SJSA1 (cell line): Measurements from ENCODE around the gene UBE2S. TPM values are rescaled to one million over a fixed set of nuclear protein-coding genes. Genes with fewer than 3 reads are reported as not detected.
A peak's percentile ranks its signal among the peaks of the same experiment; 100 is the strongest.

Experiments
- DNase-seq, 2 experiments: peaks; one replicate each; pipeline ENCODE4 v3.0.0-alpha.2; 2015 to 2020; ENCODE audit warnings: low spot score in 2 of 2, low read depth in 1 of 2
- H3K27ac ChIP-seq: fragments of 250-450 bp; sonication (Bioruptor Pico); 2 replicates; pipeline ENCODE4 v1.5.1; 2020; ENCODE audit warnings: mild to moderate bottlenecking, moderate library complexity
- H3K27me3 ChIP-seq: fragments of 250-450 bp; sonication (Bioruptor Pico); replicated peaks from 2 replicates; pipeline ENCODE4 v1.5.1; 2020; ENCODE audit warnings: mild to moderate bottlenecking, moderate library complexity
- H3K36me3 ChIP-seq: fragments of 250-450 bp; sonication (Bioruptor Pico); 2 replicates; pipeline ENCODE4 v1.5.1; 2020; ENCODE audit warnings: mild to moderate bottlenecking
- H3K4me1 ChIP-seq: fragments of 250-450 bp; sonication (Bioruptor Pico); replicated peaks from 2 replicates; pipeline ENCODE4 v1.6.1; 2021; ENCODE audit warnings: mild to moderate bottlenecking
- H3K4me3 ChIP-seq: fragments of 250-450 bp; sonication (Bioruptor Pico); 2 replicates; pipeline ENCODE4 v1.5.1; 2020; ENCODE audit warnings: mild to moderate bottlenecking
- H3K9me3 ChIP-seq: fragments of 250-450 bp; sonication (Bioruptor Pico); replicated peaks from 2 replicates; pipeline ENCODE4 v1.5.1; 2020; ENCODE audit warnings: mild to moderate bottlenecking
- total RNA-seq: library from RNA; depleted of rRNA; stranded (reverse); fragments of >200 nt; shearing (Covaris generic); gene quantifications from 2 replicates; pipeline ENCODE4 v1.2.3, GENCODE V29; 2014

UBE2S gene
- total RNA-seq, 1 experiment from 2014 or later: 509 TPM

DNA sequence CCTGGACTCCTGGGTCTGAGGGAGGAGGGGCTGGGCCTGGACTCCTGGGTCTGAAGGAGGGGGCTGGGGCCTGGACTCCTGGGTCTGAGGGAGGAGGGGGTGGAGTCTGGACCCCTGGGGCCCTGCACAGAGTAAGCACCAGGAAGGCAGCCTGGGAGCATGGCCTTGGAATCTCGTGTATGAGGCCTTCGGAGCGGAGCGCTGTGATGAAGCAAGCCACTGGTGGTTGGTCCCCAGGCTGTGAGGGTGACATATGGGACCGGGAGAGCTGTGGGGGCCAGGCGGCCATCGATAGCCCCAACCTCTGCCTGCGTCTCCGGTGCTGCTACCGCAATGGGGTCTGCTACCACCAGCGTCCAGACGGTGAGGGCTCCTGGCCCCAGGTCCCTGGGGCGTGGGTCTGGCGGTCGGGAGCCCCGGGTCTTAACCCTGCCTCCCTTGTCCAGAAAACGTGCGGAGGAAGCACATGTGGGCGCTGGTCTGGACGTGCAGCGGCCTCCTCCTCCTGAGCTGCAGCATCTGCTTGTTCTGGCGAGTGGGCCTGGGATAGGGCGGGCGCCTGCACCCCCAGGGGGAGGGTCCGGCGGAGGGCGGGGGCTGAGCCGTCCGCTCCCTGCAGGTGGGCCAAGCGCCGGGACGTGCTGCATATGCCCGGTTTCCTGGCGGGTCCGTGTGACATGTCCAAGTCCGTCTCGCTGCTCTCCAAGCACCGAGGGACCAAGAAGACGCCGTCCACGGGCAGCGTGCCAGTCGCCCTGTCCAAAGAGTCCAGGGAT is 30.0 kb downstream of the UBE2S start:
- Histone ChIP-seq H3K27ac (no peak overlapping the region), H3K4me1 (peaks cover 20% of the 10 kb centered on the region), H3K27me3 (no peaks in the 10 kb centered on the region), H3K36me3 (no peaks in the 10 kb centered on the region), H3K9me3 (no peaks in the 10 kb centered on the region), H3K4me3 (no peak overlapping the region)
- no peak for DNase-seq

DNA sequence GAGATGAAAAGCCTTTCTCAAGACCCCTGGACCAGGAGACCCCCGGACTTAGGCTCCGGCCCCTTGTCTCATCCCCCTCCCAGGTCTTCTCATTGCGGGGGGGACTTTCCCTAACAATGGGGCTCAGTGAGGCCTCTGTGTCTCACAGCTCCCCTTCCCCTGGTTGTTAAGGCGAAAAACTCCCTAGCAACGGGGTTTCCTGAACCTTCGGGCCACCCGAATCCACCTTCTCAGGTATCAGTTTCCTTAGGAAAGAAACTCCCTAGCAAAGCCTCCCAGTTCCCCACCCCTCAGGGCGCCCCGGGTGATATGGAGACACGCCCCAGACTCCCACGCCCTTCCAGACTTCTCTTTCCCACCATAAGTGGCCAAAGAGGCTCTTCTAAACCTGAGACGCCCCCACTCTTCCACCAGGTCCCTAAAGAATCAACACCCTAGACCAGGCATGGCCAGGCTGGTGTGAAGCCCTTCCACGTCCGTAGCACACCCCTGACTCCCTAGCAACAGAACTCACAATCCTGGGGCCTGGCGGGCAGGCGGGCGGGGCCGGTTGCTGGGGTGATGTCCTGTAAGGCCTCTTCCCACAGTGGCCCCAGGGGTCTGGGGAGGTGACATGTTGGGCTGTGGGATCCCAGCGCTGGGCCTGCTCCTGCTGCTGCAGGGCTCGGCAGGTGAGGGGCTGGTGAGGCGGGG is 31.2 kb downstream of the UBE2S start, which contains the start of gene TMEM190:
TMEM190 (plus strand) TSS at position 586 of the 693 bp plus-strand sequence; CDS start at position 614, 28 bp downstream.
- H3K4me3 ChIP-seq: no peak within 1 kb of the TSS
- H3K9me3 ChIP-seq: no peaks in the 10 kb centered on the region
- H3K27me3 ChIP-seq: no peaks in the 10 kb centered on the region
- DNase-seq: no peak
- no peak within 1 kb of the TSS for H3K27ac ChIP-seq
- no peaks in the 10 kb centered on the region for H3K36me3 ChIP-seq
- peaks cover 32% of the 10 kb centered on the region for H3K4me1 ChIP-seq

GRCh38 chr19:55373993-55374757 is 33.4 kb downstream of the UBE2S start:
- no peaks in the 10 kb centered on the region for H3K27me3 ChIP-seq
- H3K4me3 ChIP-seq: no peak overlapping the region
- H3K27ac ChIP-seq: peak overlapping the region; percentile 92
- peaks cover 7% of the 10 kb centered on the region for H3K36me3 ChIP-seq
- H3K4me1 ChIP-seq: peaks cover 48% of the 10 kb centered on the region
- DNase-seq: peak; percentile 86 to 94
- H3K9me3 ChIP-seq: no peaks in the 10 kb centered on the region

GRCh38 chr19:55373306-55373992 is 34.1 kb downstream of the UBE2S start:
- Histone ChIP-seq H3K36me3 (peaks cover 14% of the 10 kb centered on the region), H3K27me3 (no peaks in the 10 kb centered on the region), H3K4me3 (no peak overlapping the region), H3K4me1 (peaks cover 55% of the 10 kb centered on the region), H3K27ac (peak overlapping the region; percentile 92), H3K9me3 (no peaks in the 10 kb centered on the region)
- DNase-seq: peak in 1 of 2 experiments; percentile 38

GRCh38 chr19:55372316-55373081 is 35.1 kb downstream of the UBE2S start:
- H3K27me3 ChIP-seq: no peaks in the 10 kb centered on the region
- H3K36me3 ChIP-seq: peaks cover 24% of the 10 kb centered on the region
- DNase-seq: peak; percentile 93 to 95
- H3K4me1 ChIP-seq: peaks cover 58% of the 10 kb centered on the region
- no peaks in the 10 kb centered on the region for H3K9me3 ChIP-seq
- no peak overlapping the region for H3K4me3 ChIP-seq
- H3K27ac ChIP-seq: peak overlapping the region; percentile 76

GRCh38 chr19:55370305-55370988 is 37.1 kb downstream of the UBE2S start, which contains the start of gene IL11:
Gene IL11, minus strand, starts transcription at chr19:55370463. Its CDS starts 153 bp downstream, at chr19:55370310.
- peak within 1 kb of the TSS; percentile 88 for H3K4me3 ChIP-seq
- peak within 1 kb of the TSS; percentile 71 for H3K27ac ChIP-seq
- DNase-seq: peak; percentile 85 to 90

DNA sequence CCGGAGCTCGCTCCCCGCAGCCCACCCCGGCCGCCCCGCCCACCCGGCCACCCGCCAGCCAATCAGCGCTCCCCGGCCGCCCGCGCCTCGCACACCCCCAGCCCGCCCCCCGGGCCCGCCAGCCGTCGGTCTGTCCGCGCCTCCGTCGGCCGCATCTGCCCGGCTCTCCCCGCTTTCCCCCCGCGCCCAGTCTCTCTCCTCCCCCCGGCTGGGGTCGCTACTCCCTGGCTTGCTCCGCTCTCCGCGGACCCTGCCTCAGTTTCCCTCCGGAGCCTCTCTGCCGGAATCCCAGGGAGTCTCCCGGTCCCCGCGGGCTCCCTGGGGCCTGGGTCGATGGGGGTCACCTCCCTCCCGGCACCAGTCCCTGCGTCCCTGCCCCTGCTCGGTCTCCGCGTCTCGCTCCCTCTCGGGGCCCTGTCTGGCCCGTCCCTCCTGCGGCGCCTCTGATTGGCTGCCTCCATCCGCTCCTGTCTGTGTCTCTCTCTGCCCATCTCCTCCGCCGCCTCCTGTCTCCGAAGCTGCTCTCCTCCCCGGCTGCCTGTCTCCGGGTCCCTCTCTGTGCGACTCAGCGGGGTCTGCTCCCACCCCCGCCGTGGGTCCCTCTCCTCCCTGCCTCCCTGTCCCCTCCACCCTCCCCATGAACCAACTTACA is 37.8 kb downstream of the UBE2S start:
- H3K27ac ChIP-seq: peak overlapping the region; percentile 45
- peak; percentile 73 to 88 for DNase-seq
- no peaks in the 10 kb centered on the region for H3K9me3 ChIP-seq
- peak overlapping the region; percentile 88 for H3K4me3 ChIP-seq
- peaks cover 49% of the 10 kb centered on the region for H3K36me3 ChIP-seq
- H3K4me1 ChIP-seq: peaks cover 67% of the 10 kb centered on the region
- H3K27me3 ChIP-seq: no peaks in the 10 kb centered on the region

More at GRCh38 chr19:55370305-55370988, 37.1 kb downstream of the UBE2S start, which contains the start of gene IL11:
- Histone ChIP-seq H3K36me3 (peaks cover 42% of the 10 kb centered on the region), H3K4me1 (peaks cover 61% of the 10 kb centered on the region), H3K27me3 (no peaks in the 10 kb centered on the region), H3K9me3 (no peaks in the 10 kb centered on the region)

DNA sequence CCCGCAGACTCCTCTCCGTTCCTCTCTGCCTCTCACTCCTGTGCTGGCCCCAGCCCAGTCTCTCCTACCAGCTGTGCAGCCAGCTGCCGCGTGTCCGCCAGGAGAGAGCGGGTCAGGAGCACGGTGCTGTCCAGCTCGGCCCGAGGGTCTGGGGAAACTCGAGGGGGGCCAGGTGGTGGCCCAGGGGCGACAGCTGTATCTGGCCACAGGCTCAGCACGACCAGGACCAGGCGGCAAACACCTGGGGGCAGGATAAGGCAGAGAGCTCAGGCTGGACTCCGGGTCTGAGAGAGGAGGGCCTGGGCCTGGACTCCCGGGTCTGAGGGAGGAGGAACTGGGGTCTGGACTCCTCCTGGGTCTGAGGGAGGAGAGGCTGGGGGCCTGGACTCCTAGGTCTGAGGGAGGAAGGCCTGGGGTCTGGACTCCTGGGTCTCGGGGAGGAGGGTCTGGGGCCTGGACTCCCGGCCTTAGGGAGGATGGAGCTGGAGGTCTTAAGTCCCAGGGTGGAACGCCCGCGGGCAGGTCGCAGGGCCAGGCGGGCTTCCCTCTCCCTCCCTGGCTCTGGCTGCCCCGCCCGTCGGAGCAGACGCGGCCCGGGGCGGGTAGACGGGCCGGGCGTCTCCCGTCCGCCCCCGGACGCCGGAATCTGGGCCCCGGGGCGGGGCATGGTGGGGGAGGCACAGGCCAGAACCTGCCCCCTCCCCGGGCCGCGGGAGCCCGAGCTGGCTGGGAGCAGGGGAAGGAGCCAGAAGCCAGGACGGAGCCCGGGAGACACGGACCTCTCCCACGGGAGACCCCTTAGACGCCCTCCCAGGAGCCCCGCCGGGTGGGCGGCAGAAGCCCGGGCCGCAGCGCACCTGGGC is 38.7 kb downstream of the UBE2S start:
- peak overlapping the region; percentile 32; the same call in 1 of the 2 replicates for H3K27ac ChIP-seq
- no peaks in the 10 kb centered on the region for H3K27me3 ChIP-seq
- peak; percentile 62 to 71 for DNase-seq
- H3K4me3 ChIP-seq: peak overlapping the region; percentile 88
- peaks cover 52% of the 10 kb centered on the region for H3K36me3 ChIP-seq
- H3K4me1 ChIP-seq: peaks cover 64% of the 10 kb centered on the region
- H3K9me3 ChIP-seq: no peaks in the 10 kb centered on the region

DNA sequence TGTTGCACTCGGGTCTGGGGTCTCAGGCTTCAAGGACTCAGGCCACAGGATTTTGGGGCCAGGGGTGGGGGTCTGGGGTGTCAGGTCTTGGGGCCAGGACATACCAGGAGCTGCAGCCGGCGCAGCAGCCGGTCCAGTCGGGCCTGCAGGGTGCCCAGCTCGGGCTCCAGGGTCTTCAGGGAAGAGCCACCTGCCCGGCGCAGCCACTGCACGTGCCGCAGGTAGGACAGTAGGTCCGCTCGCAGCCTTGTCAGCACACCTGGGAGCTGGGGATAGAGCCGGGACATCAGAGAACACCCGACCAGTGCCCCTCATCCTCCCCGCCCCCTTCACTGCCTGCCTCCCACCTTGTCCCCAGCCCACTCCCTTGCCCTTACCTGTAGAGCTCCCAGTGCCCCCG is 39.5 kb downstream of the UBE2S start:
- no peak overlapping the region for H3K27ac ChIP-seq
- no peak for DNase-seq
- H3K4me3 ChIP-seq: peak overlapping the region; percentile 88
- H3K9me3 ChIP-seq: no peaks in the 10 kb centered on the region
- peaks cover 59% of the 10 kb centered on the region for H3K4me1 ChIP-seq
- peaks cover 52% of the 10 kb centered on the region for H3K36me3 ChIP-seq
- H3K27me3 ChIP-seq: no peaks in the 10 kb centered on the region

DNA sequence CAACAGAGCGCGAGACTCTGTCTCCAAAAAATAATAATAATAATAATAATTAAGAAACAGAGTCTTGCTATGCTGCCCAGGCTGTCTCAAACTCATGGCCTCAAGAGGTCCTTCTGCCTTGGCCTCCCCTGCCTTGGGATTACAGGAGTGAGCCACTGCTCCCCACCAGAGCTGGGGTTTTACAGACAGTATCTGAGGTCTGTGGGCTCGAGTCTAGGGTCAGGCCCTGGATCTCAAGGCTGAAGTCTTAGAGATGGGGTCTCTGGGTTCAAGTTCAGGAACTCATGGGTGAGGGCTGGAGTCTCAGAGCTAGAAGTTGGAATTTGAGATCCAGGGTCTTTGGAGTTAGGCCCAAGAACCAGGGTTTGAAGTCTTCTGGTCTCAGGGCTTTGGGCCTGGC is 40.8 kb downstream of the UBE2S start:
- no peak for DNase-seq
- no peak overlapping the region for H3K27ac ChIP-seq
- no peak overlapping the region for H3K4me3 ChIP-seq
- H3K27me3 ChIP-seq: no peaks in the 10 kb centered on the region
- peaks cover 52% of the 10 kb centered on the region for H3K36me3 ChIP-seq
- H3K9me3 ChIP-seq: no peaks in the 10 kb centered on the region
- peaks cover 47% of the 10 kb centered on the region for H3K4me1 ChIP-seq

DNA sequence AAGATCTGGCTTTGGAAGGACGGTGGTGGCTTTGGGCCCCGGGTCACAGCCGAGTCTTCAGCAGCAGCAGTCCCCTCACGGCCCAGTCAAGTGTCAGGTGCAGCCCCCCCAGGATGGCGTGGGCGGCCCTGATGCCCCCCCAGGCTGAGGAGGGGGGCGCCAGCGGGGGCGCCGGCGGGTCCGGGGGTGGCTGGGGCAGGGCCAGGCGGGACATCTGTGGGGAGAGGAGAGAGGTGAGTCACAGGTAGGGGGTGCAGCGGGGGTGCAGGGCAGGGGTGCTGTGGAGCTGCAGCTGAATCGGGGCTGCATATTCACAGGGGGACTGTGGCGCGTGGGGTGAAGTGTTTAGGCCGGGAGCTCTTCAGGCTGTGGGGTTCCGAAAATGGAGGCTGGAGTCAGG is 41.6 kb downstream of the UBE2S start:
- DNase-seq: no peak
- H3K4me1 ChIP-seq: peaks cover 39% of the 10 kb centered on the region
- no peak overlapping the region for H3K4me3 ChIP-seq
- peaks cover 52% of the 10 kb centered on the region for H3K36me3 ChIP-seq
- H3K27ac ChIP-seq: no peak overlapping the region
- H3K27me3 ChIP-seq: no peaks in the 10 kb centered on the region
- H3K9me3 ChIP-seq: no peaks in the 10 kb centered on the region
